ENCODE results near the gene SCML1.

DNA sequence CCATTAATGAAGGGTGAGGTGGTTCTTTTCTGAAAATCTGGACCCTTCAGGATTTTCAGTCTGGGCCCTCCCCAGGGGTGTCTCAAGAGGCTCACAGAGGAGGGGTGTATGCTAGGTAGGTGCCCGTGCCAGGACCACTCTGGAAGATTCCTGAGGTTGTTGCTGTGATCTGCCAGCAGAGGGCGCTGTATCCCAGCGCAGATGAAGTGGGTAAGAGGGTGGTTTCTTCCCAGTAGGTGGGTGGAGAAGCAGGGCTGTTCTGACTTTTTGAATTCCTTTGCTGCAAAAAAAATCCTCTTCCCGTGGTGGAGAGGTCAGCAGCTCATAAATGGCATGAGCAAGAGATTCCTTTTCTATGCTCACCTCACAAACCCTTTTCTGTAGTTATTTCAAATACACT is 51.1 kb downstream of the SCML1 start:
- TF ChIP-seq, protein P1, sequence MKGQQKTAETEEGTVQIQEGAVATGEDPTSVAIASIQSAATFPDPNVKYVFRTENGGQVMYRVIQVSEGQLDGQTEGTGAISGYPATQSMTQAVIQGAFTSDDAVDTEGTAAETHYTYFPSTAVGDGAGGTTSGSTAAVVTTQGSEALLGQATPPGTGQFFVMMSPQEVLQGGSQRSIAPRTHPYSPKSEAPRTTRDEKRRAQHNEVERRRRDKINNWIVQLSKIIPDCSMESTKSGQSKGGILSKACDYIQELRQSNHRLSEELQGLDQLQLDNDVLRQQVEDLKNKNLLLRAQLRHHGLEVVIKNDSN (IDR thresholded peaks at IDR 0.05): no peak
- TF ChIP-seq CREB1 (IDR thresholded peaks at IDR 0.05; ENCODE audit: low read depth): no peak
